IPS-20b (cell line): ENCODE measurements around the gene BTBD10.

ENCODE experiments used
- H3K27ac ChIP-seq: one replicate; pipeline ENCODE4 v1.5.1; 2013; ENCODE audit warnings: low read length
- H3K27me3 ChIP-seq: 2 replicates; pipeline ENCODE4 v1.6.1; 2013; ENCODE audit warnings: mild to moderate bottlenecking, low read length, inconsistent platforms; ENCODE audit not compliant: insufficient read depth
- H3K36me3 ChIP-seq: 2 replicates; pipeline ENCODE4 v1.6.1; 2013; ENCODE audit warnings: low read depth, mild to moderate bottlenecking, inconsistent platforms, low read length, moderate library complexity; ENCODE audit not compliant: insufficient read depth
- H3K4me1 ChIP-seq: 2 replicates; pipeline ENCODE4 v1.6.1; 2013; ENCODE audit warnings: mild to moderate bottlenecking, control low read depth, inconsistent platforms, low read length, moderate library complexity; ENCODE audit not compliant: insufficient read depth
- H3K4me3 ChIP-seq: 2 replicates; pipeline ENCODE4 v1.5.1; 2013; ENCODE audit warnings: mild to moderate bottlenecking, low read length, inconsistent platforms
- H3K9ac ChIP-seq: 2 replicates; pipeline ENCODE4 v1.6.1; 2013; ENCODE audit warnings: low read depth, mild to moderate bottlenecking, inconsistent platforms, low read length, moderate library complexity
- H3K9me3 ChIP-seq: 2 replicates; pipeline ENCODE4 v1.6.1; 2013; ENCODE audit warnings: mild to moderate bottlenecking, low read depth, low read length, inconsistent platforms; ENCODE audit not compliant: insufficient read depth

BTBD10 gene

DNA sequence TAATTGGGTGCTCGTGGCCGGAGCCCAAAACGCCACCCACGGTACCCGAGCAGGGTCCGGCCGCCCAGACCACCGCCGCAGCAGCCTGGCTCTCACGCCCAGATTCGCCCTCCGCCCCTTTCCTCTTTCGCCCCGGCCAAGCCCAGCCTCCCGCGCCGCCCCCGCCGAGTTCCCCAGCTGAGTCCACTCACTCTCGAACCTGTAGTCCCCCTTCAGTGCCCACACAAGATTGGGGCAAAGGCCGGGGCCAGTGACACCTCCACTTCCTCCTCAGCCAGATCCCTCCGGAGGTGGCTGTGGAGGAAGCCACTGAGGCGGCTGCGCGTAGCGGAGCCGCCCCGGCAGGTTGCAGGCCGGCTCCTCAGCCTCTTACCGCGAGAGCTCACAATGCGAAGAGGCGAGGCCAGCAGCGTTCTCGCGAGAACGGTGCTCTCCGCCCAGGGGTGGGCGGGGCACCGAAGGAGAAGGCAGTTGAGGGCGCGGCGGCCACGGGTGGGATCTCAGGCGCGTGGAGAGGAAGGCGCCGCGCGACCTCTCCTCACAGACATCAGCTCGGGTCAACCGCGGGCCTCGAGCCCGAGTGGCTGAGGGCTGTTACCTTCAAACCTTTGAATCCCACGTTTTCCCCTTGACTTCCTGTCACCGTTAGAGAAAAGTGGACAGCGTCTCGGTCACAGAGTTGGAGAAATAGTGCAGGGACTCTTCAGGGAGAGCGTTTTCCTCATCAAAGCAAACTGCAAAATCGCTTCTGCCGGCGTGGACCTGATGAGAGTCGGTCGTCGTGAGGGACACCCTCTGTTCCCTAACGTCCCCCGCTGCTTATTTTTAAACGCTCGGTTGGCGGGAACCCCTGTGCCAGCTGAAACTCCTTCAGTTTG, at the start of gene BTBD10:
Gene BTBD10, minus strand, starts transcription at position 322 of the 878 bp plus-strand sequence. CDS start 18,098 bp downstream, outside the sequence.
- H3K9me3 ChIP-seq, result no peaks in the 10 kb centered on the region
- no peak within 1 kb of the TSS for H3K27ac ChIP-seq
- H3K4me3 ChIP-seq, result peak within 1 kb of the TSS; percentile 78
- H3K4me1 ChIP-seq, result peaks cover 13% of the 10 kb centered on the region
- peak within 1 kb of the TSS; percentile 81 for H3K9ac ChIP-seq
- no peaks in the 10 kb centered on the region for H3K36me3 ChIP-seq
- no peaks in the 10 kb centered on the region for H3K27me3 ChIP-seq

GRCh38 chr11:13503393-13503792, 40.4 kb upstream of the BTBD10 start:
- Histone ChIP-seq H3K27me3 (no peaks in the 10 kb centered on the region), H3K36me3 (no peaks in the 10 kb centered on the region)

DNA sequence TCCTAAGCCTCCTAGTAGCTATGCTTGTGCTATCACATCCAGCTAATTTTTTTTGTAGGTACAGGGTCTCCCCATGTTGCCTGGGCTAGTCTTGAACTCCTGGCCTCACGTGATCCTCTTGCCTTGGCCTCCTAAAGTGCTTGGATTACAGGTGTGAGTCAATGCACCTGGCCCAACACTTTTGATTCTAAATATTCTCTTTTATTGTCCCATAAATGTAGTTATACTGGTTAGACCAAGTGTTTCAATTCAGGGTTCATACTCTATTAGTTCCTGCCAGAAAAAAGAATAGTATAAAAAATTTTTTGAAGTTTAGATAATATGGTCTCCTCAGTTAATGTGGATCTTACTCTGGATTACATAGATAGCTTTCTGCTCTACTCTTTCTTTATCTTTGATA, 39.5 kb upstream of the BTBD10 start:
- H3K4me1 ChIP-seq, result no peaks in the 10 kb centered on the region
- no peaks in the 10 kb centered on the region for H3K27me3 ChIP-seq
- no peaks in the 10 kb centered on the region for H3K9me3 ChIP-seq
- no peak overlapping the region for H3K27ac ChIP-seq
- H3K36me3 ChIP-seq, result no peaks in the 10 kb centered on the region
- no peak overlapping the region for H3K4me3 ChIP-seq
- no peak overlapping the region for H3K9ac ChIP-seq

More at GRCh38 chr11:13503393-13503792, 40.4 kb upstream of the BTBD10 start:
- no peak overlapping the region for H3K9ac ChIP-seq
- no peaks in the 10 kb centered on the region for H3K9me3 ChIP-seq
- H3K4me3 ChIP-seq, result no peak overlapping the region
- no peak overlapping the region for H3K27ac ChIP-seq
- H3K4me1 ChIP-seq, result no peaks in the 10 kb centered on the region

DNA sequence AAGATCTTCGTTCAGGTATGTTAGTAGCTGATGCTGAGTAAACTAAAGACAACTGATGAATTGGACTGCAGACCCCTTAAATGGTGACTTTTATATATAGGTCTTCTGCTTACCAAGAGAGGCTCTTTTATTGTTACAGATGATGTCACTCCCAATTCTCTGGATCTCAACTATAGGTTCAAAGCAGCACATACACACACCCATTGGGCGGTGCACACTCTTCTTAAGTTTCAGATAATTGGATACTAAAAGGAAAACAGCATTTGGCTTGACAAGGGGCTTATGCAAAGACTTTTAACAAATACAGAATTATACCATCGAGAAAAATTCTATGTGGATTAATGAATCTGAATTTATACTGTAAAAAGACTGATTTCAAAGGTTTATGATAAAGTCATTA, 32.9 kb upstream of the BTBD10 start, which contains the start of gene PTH:
Gene PTH, minus strand, starts transcription at position 69 of the 400 bp plus-strand sequence. CDS start 3,142 bp downstream, outside the sequence.
- Histone ChIP-seq H3K4me1 (no peaks in the 10 kb centered on the region), H3K9ac (no peak within 1 kb of the TSS), H3K36me3 (no peaks in the 10 kb centered on the region), H3K9me3 (no peaks in the 10 kb centered on the region), H3K27ac (no peak within 1 kb of the TSS), H3K4me3 (no peak within 1 kb of the TSS), H3K27me3 (no peaks in the 10 kb centered on the region)

DNA sequence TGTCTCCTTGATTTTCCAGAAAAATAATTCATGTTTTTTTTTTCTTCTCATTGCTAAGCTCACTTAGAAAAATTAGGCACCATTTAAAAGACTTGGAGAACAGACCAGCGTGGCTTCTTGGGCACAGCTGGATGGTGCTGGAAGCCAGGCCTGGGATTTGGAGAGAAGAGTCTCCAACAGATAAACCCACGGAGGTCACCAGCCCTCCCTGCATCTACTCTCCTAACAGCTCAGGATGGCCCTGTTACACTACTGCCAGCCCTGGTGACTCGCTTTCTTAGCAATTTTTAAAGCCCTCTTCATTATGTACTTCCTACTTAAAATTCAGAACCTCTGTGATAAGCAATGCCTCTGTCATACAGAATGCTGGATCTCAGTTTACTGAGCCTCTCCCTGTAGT, 31.0 kb upstream of the BTBD10 start:
- Histone ChIP-seq H3K36me3 (no peaks in the 10 kb centered on the region), H3K9me3 (no peaks in the 10 kb centered on the region), H3K27me3 (no peaks in the 10 kb centered on the region), H3K9ac (no peak overlapping the region), H3K27ac (no peak overlapping the region), H3K4me3 (no peak overlapping the region), H3K4me1 (no peaks in the 10 kb centered on the region)

DNA sequence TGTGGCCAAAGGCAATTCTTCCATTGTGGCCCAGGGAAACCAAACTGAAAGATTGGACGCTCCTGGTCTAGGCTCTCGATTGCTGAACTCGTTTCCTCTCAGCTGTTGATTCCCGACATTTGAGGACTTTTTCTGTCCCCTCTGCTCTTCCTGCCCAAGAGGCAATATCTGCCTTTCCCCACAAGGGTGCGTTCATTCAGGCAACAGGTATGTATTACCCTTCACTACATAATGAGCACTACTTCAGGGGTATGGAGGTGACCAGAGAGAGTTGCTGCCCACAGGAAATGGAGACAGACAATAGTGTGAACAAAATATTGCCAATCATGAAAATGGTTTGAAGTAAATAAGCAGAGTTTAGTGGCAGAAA, 24.6 kb upstream of the BTBD10 start:
- Histone ChIP-seq H3K9me3 (no peaks in the 10 kb centered on the region), H3K27ac (no peak overlapping the region), H3K27me3 (no peaks in the 10 kb centered on the region), H3K9ac (no peak overlapping the region), H3K4me3 (no peak overlapping the region), H3K4me1 (no peaks in the 10 kb centered on the region), H3K36me3 (no peaks in the 10 kb centered on the region)

- Histone ChIP-seq H3K27me3 (no peaks in the 10 kb centered on the region), H3K9me3 (no peaks in the 10 kb centered on the region), H3K9ac (no peak overlapping the region), H3K4me3 (no peak overlapping the region), H3K36me3 (no peaks in the 10 kb centered on the region), H3K27ac (no peak overlapping the region), H3K4me1 (no peaks in the 10 kb centered on the region)
Observed at GRCh38 chr11:13486926-13487660, 24.1 kb upstream of the BTBD10 start.

DNA sequence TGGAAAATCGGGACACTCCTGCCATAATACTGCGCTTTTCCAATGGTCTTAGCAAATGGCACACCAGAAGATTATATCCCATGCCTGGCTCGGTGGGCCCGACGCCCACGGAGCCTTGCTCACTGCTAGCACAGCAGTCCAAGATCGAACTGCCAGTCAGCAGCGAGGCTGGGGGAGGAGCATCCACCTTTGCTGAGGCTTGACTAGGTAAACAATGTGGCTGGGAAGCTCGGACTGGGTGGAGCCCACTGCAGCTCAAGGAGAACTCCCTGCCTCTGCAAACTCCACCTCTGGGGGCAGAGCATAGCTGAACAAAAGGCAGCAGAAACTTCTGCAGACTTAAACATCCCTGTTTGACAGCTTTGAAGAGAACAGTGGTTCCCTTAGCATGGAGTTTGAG, 17.2 kb upstream of the BTBD10 start:
- Histone ChIP-seq H3K9me3 (peaks cover 10% of the 10 kb centered on the region; the same call in 1 of the 2 replicates), H3K4me1 (no peaks in the 10 kb centered on the region), H3K27me3 (no peaks in the 10 kb centered on the region), H3K9ac (no peak overlapping the region), H3K27ac (no peak overlapping the region), H3K36me3 (no peaks in the 10 kb centered on the region), H3K4me3 (no peak overlapping the region)

DNA sequence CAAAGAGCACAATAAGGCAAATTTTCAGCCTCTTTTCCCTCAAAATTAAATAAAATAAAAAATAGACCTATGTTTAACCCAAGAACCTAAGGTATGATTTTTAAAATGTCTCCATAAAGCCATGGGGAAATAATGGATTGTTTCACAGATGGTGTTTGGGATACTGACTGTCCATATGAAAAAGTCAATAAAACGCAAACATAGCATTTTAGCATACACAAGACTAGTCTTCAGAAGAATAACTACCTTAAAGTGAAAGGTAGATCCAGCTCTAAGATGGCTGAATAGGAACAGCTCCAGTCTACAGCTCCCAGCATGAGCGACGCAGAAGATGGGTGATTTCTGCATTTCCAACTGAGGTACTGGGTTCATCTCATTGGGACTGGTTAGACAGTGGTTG, 16.7 kb upstream of the BTBD10 start:
- H3K27me3 ChIP-seq, result no peaks in the 10 kb centered on the region
- no peaks in the 10 kb centered on the region for H3K36me3 ChIP-seq
- no peak overlapping the region for H3K27ac ChIP-seq
- H3K9ac ChIP-seq, result no peak overlapping the region
- peaks cover 10% of the 10 kb centered on the region; the same call in 1 of the 2 replicates for H3K9me3 ChIP-seq
- H3K4me1 ChIP-seq, result no peaks in the 10 kb centered on the region
- H3K4me3 ChIP-seq, result no peak overlapping the region

DNA sequence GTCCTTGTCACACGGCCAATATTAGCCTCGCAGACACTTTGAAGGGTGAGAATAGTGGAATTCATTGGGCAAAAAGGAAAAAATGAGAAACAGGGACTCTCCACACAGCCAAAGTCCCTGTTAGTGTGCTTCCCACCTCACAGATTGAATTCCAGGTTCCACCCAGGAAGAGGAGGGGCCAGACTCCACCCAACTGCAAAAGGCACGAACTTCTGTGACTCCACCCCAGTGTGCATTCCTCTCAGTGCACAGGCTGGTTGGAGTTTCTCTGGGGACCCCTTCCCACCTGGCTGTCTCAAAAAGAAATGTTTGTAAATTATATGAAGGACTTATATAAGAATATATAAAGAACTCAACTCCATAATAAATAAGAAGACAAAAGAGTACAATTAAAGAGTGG, 12.1 kb upstream of the BTBD10 start:
- H3K27ac ChIP-seq, result no peak overlapping the region

GRCh38 chr11:13473013-13473722, 10.1 kb upstream of the BTBD10 start:
- Histone ChIP-seq H3K4me1 (peaks cover 9% of the 10 kb centered on the region; the same call in 1 of the 2 replicates), H3K27me3 (no peaks in the 10 kb centered on the region), H3K36me3 (no peaks in the 10 kb centered on the region), H3K27ac (no peak overlapping the region), H3K9ac (no peak overlapping the region), H3K4me3 (no peak overlapping the region), H3K9me3 (no peaks in the 10 kb centered on the region)

More for the DNA sequence above, 12.1 kb upstream of the BTBD10 start:
- no peaks in the 10 kb centered on the region for H3K36me3 ChIP-seq
- no peak overlapping the region for H3K9ac ChIP-seq
- H3K4me3 ChIP-seq, result no peak overlapping the region
- H3K27me3 ChIP-seq, result no peaks in the 10 kb centered on the region
- H3K9me3 ChIP-seq, result peaks cover 5% of the 10 kb centered on the region; the same call in 1 of the 2 replicates
- H3K4me1 ChIP-seq, result peaks cover 9% of the 10 kb centered on the region; the same call in 1 of the 2 replicates
